HepG2 (cell line): ENCODE measurements around the gene HIGD1A. TPM values are rescaled to one million over a fixed set of nuclear protein-coding genes. Genes with fewer than 3 reads are reported as not detected.

Experiments used
- ATAC-seq: fragments of 200-7000 bp; cut with Tn5 transposase; 3 replicates; pipeline ENCODE4 v1.9.1; 2020; ENCODE audit warnings: mild to moderate bottlenecking, moderate library complexity
- BruUV-seq: library from RNA; stranded (reverse); fragments of 400-500 nt; replicated peaks from 2 replicates; lab custom pipeline; 2021; lab: Mats Ljungman, UMichigan
- CTCF ChIA-PET: fragments of 300-600 bp; formaldehyde crosslinking; extraction: SDS; loops from one replicate; lab custom pipeline; 2021; ENCODE audit warnings: low total read pairs, inconsistent platforms, low intra/inter-chr PET ratio; lab: Yijun Ruan, JAX
- POLR2A ChIA-PET: fragments of 350-600 bp; sonication (Branson Sonifier 250); formaldehyde crosslinking; loops from one replicate; lab custom pipeline; 2020; ENCODE audit warnings: antibody characterized with exemption, inconsistent platforms; lab: Yijun Ruan, JAX
- DNase-seq: peaks from one replicate; pipeline ENCODE4 v3.0.0-alpha.2; 2015; ENCODE audit warnings: low spot score
- FAIRE-seq: peaks from 3 replicates; lab custom pipeline; 2011; peaks lifted over from hg19 to GRCh38; lab: Jason Lieb, UNC
- H2AFZ ChIP-seq: one replicate; pipeline ENCODE4 v1.6.1; 2011; ENCODE audit warnings: low read length, inconsistent platforms
- H3K27ac ChIP-seq: fragments of 300-600 bp; 3 replicates; pipeline ENCODE4 v1.8.0; 2011; ENCODE audit warnings: mixed run types, mild to moderate bottlenecking, mixed read lengths, low read length, inconsistent platforms; ENCODE audit not compliant: insufficient read depth; ENCODE audit errors: extremely low read length
- H3K27me3 ChIP-seq, 2 experiments: fragments of 200-600 bp in 1 of 2; 2 replicates in 1 of 2; 3 replicates in 1 of 2; pipeline versions ENCODE4 v1.6.0 to v1.8.0; 2011; ENCODE audit warnings: low read length in 2 of 2, mild to moderate bottlenecking in 2 of 2, moderate library complexity in 2 of 2, inconsistent platforms in 1 of 2; ENCODE audit not compliant: insufficient read depth in 2 of 2, control insufficient read depth in 1 of 2
- H3K36me3 ChIP-seq, 2 experiments: fragments of 200-600 bp in 1 of 2; replicated peaks in 1 of 2; 2 replicates in 1 of 2; 3 replicates in 1 of 2; pipeline versions ENCODE4 v1.5.1 to v1.8.0; 2011; ENCODE audit warnings: low read length in 2 of 2, inconsistent platforms in 1 of 2; ENCODE audit not compliant: insufficient read depth in 2 of 2, control insufficient read depth in 1 of 2
- H3K4me1 ChIP-seq: 2 replicates; pipeline ENCODE4 v1.5.1; 2012; ENCODE audit warnings: low read length, inconsistent platforms; ENCODE audit not compliant: insufficient read depth
- H3K4me2 ChIP-seq: 2 replicates; pipeline ENCODE4 v1.6.0; 2011; ENCODE audit warnings: low read depth, low read length, inconsistent platforms
- H3K4me3 ChIP-seq, 3 experiments: fragments of 200-600 bp in 1 of 3; sonication (generic), shearing (Covaris generic) in 1 of 3; replicated peaks in 1 of 3; 2 replicates each; pipeline ENCODE4 v1.5.1; 2011 to 2016; ENCODE audit warnings: low read length in 3 of 3, inconsistent platforms in 2 of 3, low read depth in 2 of 3, mild to moderate bottlenecking in 2 of 3, control low read depth in 1 of 3, mixed read lengths in 1 of 3; ENCODE audit not compliant: insufficient read depth in 1 of 3
- H3K79me2 ChIP-seq: one replicate; pipeline ENCODE4 v1.6.1; 2011; ENCODE audit warnings: low read length, inconsistent platforms; ENCODE audit not compliant: insufficient read depth
- H3K9ac ChIP-seq: 2 replicates; pipeline ENCODE4 v1.6.0; 2011; ENCODE audit warnings: mild to moderate bottlenecking, low read depth, low read length, inconsistent platforms; ENCODE audit not compliant: insufficient read depth
- H3K9me3 ChIP-seq: 2 replicates; pipeline ENCODE4 v1.5.1; 2012; ENCODE audit warnings: mild to moderate bottlenecking, low read length
- H4K20me1 ChIP-seq: 2 replicates; pipeline ENCODE4 v1.6.0; 2011; ENCODE audit warnings: inconsistent platforms, mild to moderate bottlenecking, low read length, moderate library complexity; ENCODE audit not compliant: insufficient read depth
- AGO1 ChIP-seq: fragments of 200-400 bp; formaldehyde crosslinking; IDR thresholded peaks from 2 replicates; pipeline ENCODE4 v1.6.1; 2017; ENCODE audit warnings: mild to moderate bottlenecking, low read depth, low read length, moderate library complexity; ENCODE audit not compliant: poor library complexity, severe bottlenecking
- CENPX ChIP-seq: sonication (generic); formaldehyde crosslinking; IDR thresholded peaks from 2 replicates; pipeline ENCODE4 v1.9.0; 2021; ENCODE audit warnings: mild to moderate bottlenecking, missing genetic modification reagents, moderate library complexity
- FOXM1 ChIP-seq: sonication (generic); formaldehyde crosslinking; IDR thresholded peaks from 2 replicates; pipeline ENCODE4 v1.5.0; 2020; ENCODE audit warnings: missing genetic modification reagents
- JUNB ChIP-seq: sonication (generic); formaldehyde crosslinking; IDR thresholded peaks from 2 replicates; pipeline ENCODE4 v1.8.0; 2022; ENCODE audit warnings: missing genetic modification reagents, mild to moderate bottlenecking, borderline replicate concordance
- NR2C2 ChIP-seq: sonication (generic); formaldehyde crosslinking; IDR thresholded peaks from 2 replicates; pipeline ENCODE4 v1.4.0; 2020; ENCODE audit warnings: missing genetic modification reagents, mild to moderate bottlenecking, moderate library complexity, borderline replicate concordance
- SATB2 ChIP-seq: sonication (generic); formaldehyde crosslinking; IDR thresholded peaks from 2 replicates; pipeline ENCODE4 v1.5.0; 2020; ENCODE audit warnings: missing genetic modification reagents
- SIX4 ChIP-seq: sonication (generic); formaldehyde crosslinking; IDR thresholded peaks from 2 replicates; pipeline ENCODE4 v1.4.0; 2020; ENCODE audit warnings: missing genetic modification reagents
- ZNF335 ChIP-seq: sonication (generic); formaldehyde crosslinking; IDR thresholded peaks from 2 replicates; pipeline ENCODE4 v1.4.0; 2020; ENCODE audit warnings: missing genetic modification reagents
- WGBS: methylation state at CpG from one replicate; pipeline ENCODE4 v1.1.6; 2017; ENCODE audit warnings: low lambda C conversion rate; 5-methylcytosine and 5-hydroxymethylcytosine counted together
- in situ Hi-C: cut with HindIII; loops from 2 replicates; pipeline ENCODE4 v1.10.0; 2017; ENCODE audit warnings: low pct_unique_long_range_greater_than_20kb; ENCODE audit not compliant: extremely low pct_ligation_motif_present
- intact Hi-C: fragments of 100-400 bp; cut with micrococcal nuclease; formaldehyde crosslinking; loops from one replicate; pipeline ENCODE4 v1.10.0; 2022; ENCODE audit not compliant: unreplicated experiment
- polyA plus RNA-seq, 8 experiments: library from polyadenylated mRNA; depleted of rRNA in 3 of 8; stranded (reverse) in 7 of 8; unstranded in 1 of 8; fragments of >200 nt; fragmentation: Illumina TruSeq in 4 of 8; extraction: Trizol in 4 of 8; gene quantifications; 2 replicates each; pipeline versions ENCODE4 v1.2.1 to v1.2.3, GENCODE V29; 2011 to 2016; ENCODE audit warnings: low read depth in 4 of 8, missing spikeins in 1 of 8, mixed read lengths in 1 of 8; ENCODE audit not compliant: insufficient read depth in 1 of 8
- total RNA-seq, 5 experiments: library from RNA; depleted of rRNA; stranded (reverse); fragments of >200 nt; fragmentation: Illumina TruSeq; extraction: Trizol; gene quantifications; 2 replicates each; pipeline ENCODE4 v1.2.3, GENCODE V29; 2016; ENCODE audit warnings: low read depth in 1 of 5
- TF ChIP-seq, protein P1 (sequence below): sonication (generic); formaldehyde crosslinking; IDR thresholded peaks from 2 replicates; pipeline ENCODE4 v1.4.0; 2020; ENCODE audit warnings: missing genetic modification reagents
- TF ChIP-seq, protein P2 (sequence below): sonication (generic); formaldehyde crosslinking; IDR thresholded peaks from 2 replicates; pipeline ENCODE4 v1.9.0; 2021; ENCODE audit warnings: missing genetic modification reagents, borderline replicate concordance
- TF ChIP-seq, protein P3 (sequence below): sonication (generic); formaldehyde crosslinking; IDR thresholded peaks from 2 replicates; pipeline ENCODE4 v1.4.0; 2020; ENCODE audit warnings: missing genetic modification reagents, mild to moderate bottlenecking, borderline replicate concordance
- TF ChIP-seq, protein P4 (sequence below): sonication (generic); formaldehyde crosslinking; IDR thresholded peaks from 2 replicates; pipeline ENCODE4 v1.5.0; 2020; ENCODE audit warnings: mild to moderate bottlenecking, missing genetic modification reagents, borderline replicate concordance

The HIGD1A gene
- total and polyA plus RNA-seq, 2 of the 13 experiments (the other 11 are each of a cell fraction or from before 2014, with no cell fraction given): 222 to 253 TPM

DNA sequence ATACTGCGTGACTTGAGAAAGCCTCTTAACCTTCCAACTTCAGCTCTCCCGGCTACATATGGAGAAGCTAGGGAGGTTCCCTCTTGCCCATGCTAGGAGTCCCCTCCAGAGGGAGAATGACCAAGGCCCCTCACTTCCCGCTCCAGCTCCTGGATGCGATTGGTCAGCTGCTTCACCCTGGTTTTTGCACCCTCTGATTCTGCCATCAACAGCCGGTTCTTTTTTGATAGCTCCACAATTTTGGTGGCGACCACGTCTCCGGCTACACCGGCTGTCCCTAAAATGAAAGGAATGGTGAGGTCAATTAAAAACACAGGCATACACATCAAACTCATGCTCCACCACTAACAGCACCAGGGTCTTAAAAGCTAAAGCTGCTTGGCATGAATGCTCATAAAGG, 51.8 kb downstream of the HIGD1A start:
- BruUV-seq: no TSS peak
- Histone ChIP-seq H3K79me2 (no peaks in the 10 kb centered on the region), H3K4me3 (no peak overlapping the region), H3K36me3 (no peaks in the 10 kb centered on the region), H2AFZ (no peak overlapping the region), H3K4me2 (no peak overlapping the region), H3K9ac (no peak overlapping the region), H3K27me3 (no peaks in the 10 kb centered on the region), H3K4me1 (peaks cover 53% of the 10 kb centered on the region), H3K9me3 (no peaks in the 10 kb centered on the region), H3K27ac (no peak overlapping the region), H4K20me1 (no peaks in the 10 kb centered on the region)
- ChIA-PET CTCF (no interaction called here), POLR2A (no interaction called here)
- no peak for DNase-seq
- no peak for FAIRE-seq
- in situ Hi-C loops (no loop called here), intact Hi-C loops (no loop called here)
- ATAC-seq: no peak
- 95% methylated on average over 9 of the region's 9 CpGs for WGBS
- TF ChIP-seq, protein P1, sequence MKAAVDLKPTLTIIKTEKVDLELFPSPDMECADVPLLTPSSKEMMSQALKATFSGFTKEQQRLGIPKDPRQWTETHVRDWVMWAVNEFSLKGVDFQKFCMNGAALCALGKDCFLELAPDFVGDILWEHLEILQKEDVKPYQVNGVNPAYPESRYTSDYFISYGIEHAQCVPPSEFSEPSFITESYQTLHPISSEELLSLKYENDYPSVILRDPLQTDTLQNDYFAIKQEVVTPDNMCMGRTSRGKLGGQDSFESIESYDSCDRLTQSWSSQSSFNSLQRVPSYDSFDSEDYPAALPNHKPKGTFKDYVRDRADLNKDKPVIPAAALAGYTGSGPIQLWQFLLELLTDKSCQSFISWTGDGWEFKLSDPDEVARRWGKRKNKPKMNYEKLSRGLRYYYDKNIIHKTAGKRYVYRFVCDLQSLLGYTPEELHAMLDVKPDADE (CRISPR knock-in tag): no peak
- TF ChIP-seq, protein P2, sequence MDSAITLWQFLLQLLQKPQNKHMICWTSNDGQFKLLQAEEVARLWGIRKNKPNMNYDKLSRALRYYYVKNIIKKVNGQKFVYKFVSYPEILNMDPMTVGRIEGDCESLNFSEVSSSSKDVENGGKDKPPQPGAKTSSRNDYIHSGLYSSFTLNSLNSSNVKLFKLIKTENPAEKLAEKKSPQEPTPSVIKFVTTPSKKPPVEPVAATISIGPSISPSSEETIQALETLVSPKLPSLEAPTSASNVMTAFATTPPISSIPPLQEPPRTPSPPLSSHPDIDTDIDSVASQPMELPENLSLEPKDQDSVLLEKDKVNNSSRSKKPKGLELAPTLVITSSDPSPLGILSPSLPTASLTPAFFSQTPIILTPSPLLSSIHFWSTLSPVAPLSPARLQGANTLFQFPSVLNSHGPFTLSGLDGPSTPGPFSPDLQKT (CRISPR knock-in tag): no peak
- TF ChIP-seq NR2C2 (CRISPR knock-in tag) (no peak), CENPX (CRISPR knock-in tag) (no peak), ZNF335 (no peak), JUNB (CRISPR knock-in tag) (no peak), SIX4 (no peak), SATB2 (no peak), AGO1 (no peak), FOXM1 (CRISPR knock-in tag) (no peak)
- TF ChIP-seq, protein P3, sequence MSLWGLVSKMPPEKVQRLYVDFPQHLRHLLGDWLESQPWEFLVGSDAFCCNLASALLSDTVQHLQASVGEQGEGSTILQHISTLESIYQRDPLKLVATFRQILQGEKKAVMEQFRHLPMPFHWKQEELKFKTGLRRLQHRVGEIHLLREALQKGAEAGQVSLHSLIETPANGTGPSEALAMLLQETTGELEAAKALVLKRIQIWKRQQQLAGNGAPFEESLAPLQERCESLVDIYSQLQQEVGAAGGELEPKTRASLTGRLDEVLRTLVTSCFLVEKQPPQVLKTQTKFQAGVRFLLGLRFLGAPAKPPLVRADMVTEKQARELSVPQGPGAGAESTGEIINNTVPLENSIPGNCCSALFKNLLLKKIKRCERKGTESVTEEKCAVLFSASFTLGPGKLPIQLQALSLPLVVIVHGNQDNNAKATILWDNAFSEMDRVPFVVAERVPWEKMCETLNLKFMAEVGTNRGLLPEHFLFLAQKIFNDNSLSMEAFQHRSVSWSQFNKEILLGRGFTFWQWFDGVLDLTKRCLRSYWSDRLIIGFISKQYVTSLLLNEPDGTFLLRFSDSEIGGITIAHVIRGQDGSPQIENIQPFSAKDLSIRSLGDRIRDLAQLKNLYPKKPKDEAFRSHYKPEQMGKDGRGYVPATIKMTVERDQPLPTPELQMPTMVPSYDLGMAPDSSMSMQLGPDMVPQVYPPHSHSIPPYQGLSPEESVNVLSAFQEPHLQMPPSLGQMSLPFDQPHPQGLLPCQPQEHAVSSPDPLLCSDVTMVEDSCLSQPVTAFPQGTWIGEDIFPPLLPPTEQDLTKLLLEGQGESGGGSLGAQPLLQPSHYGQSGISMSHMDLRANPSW (CRISPR knock-in tag): no peak
- TF ChIP-seq, protein P4, sequence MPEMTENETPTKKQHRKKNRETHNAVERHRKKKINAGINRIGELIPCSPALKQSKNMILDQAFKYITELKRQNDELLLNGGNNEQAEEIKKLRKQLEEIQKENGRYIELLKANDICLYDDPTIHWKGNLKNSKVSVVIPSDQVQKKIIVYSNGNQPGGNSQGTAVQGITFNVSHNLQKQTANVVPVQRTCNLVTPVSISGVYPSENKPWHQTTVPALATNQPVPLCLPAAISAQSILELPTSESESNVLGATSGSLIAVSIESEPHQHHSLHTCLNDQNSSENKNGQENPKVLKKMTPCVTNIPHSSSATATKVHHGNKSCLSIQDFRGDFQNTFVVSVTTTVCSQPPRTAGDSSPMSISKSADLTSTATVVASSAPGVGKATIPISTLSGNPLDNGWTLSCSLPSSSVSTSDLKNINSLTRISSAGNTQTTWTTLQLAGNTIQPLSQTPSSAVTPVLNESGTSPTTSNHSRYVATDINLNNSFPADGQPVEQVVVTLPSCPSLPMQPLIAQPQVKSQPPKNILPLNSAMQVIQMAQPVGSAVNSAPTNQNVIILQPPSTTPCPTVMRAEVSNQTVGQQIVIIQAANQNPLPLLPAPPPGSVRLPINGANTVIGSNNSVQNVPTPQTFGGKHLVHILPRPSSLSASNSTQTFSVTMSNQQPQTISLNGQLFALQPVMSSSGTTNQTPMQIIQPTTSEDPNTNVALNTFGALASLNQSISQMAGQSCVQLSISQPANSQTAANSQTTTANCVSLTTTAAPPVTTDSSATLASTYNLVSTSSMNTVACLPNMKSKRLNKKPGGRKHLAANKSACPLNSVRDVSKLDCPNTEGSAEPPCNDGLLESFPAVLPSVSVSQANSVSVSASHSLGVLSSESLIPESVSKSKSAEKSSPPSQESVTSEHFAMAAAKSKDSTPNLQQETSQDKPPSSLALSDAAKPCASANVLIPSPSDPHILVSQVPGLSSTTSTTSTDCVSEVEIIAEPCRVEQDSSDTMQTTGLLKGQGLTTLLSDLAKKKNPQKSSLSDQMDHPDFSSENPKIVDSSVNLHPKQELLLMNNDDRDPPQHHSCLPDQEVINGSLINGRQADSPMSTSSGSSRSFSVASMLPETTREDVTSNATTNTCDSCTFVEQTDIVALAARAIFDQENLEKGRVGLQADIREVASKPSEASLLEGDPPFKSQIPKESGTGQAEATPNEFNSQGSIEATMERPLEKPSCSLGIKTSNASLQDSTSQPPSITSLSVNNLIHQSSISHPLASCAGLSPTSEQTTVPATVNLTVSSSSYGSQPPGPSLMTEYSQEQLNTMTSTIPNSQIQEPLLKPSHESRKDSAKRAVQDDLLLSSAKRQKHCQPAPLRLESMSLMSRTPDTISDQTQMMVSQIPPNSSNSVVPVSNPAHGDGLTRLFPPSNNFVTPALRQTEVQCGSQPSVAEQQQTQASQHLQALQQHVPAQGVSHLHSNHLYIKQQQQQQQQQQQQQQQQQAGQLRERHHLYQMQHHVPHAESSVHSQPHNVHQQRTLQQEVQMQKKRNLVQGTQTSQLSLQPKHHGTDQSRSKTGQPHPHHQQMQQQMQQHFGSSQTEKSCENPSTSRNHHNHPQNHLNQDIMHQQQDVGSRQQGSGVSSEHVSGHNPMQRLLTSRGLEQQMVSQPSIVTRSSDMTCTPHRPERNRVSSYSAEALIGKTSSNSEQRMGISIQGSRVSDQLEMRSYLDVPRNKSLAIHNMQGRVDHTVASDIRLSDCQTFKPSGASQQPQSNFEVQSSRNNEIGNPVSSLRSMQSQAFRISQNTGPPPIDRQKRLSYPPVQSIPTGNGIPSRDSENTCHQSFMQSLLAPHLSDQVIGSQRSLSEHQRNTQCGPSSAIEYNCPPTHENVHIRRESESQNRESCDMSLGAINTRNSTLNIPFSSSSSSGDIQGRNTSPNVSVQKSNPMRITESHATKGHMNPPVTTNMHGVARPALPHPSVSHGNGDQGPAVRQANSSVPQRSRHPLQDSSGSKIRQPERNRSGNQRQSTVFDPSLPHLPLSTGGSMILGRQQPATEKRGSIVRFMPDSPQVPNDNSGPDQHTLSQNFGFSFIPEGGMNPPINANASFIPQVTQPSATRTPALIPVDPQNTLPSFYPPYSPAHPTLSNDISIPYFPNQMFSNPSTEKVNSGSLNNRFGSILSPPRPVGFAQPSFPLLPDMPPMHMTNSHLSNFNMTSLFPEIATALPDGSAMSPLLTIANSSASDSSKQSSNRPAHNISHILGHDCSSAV (CRISPR knock-in tag): no peak
